Karpas-422 (cell line): Measurements from ENCODE around the gene UBP1. TPM values are rescaled to one million over a fixed set of nuclear protein-coding genes. Genes with fewer than 3 reads are reported as not detected.

Source experiments
- DNase-seq: peaks from one replicate; pipeline ENCODE4 v3.0.0-alpha.2; 2015
- H2AFZ ChIP-seq: fragments of 200-600 bp; sonication (generic); 2 replicates; pipeline ENCODE4 v1.6.1; 2014; ENCODE audit warnings: antibody characterized with exemption, low read length, mixed read lengths
- H3K27ac ChIP-seq: fragments of 200-600 bp; sonication (generic); 2 replicates; pipeline ENCODE4 v1.5.1; 2014; ENCODE audit warnings: mild to moderate bottlenecking, low read length, moderate library complexity
- H3K27me3 ChIP-seq: fragments of 200-600 bp; sonication (generic); 2 replicates; pipeline ENCODE4 v1.6.1; 2014; ENCODE audit warnings: low read length, mixed read lengths
- H3K36me3 ChIP-seq: fragments of 200-600 bp; sonication (generic); 2 replicates; pipeline ENCODE4 v1.6.1; 2014; ENCODE audit warnings: low read length, mixed read lengths; ENCODE audit not compliant: insufficient read depth
- H3K4me1 ChIP-seq: fragments of 200-600 bp; sonication (generic); 2 replicates; pipeline ENCODE4 v1.6.1; 2014; ENCODE audit warnings: mild to moderate bottlenecking, low read length, mixed read lengths
- H3K4me2 ChIP-seq: fragments of 200-600 bp; sonication (generic); 2 replicates; pipeline ENCODE4 v1.6.1; 2014; ENCODE audit warnings: low read length, low read depth, mild to moderate bottlenecking; ENCODE audit not compliant: poor library complexity, severe bottlenecking
- H3K4me3 ChIP-seq: fragments of 200-600 bp; sonication (generic); 2 replicates; pipeline ENCODE4 v1.5.1; 2014; ENCODE audit warnings: mild to moderate bottlenecking, antibody characterized with exemption, low read length, mixed read lengths
- H3K79me2 ChIP-seq: fragments of 200-600 bp; sonication (generic); 2 replicates; pipeline ENCODE4 v1.6.1; 2014; ENCODE audit warnings: mild to moderate bottlenecking, low read length, mixed read lengths
- H3K9ac ChIP-seq: fragments of 200-600 bp; sonication (generic); 2 replicates; pipeline ENCODE4 v1.6.0; 2014; ENCODE audit warnings: low read length
- H3K9me2 ChIP-seq: fragments of 200-600 bp; sonication (generic), shearing (Covaris generic); replicated peaks from 2 replicates; pipeline ENCODE4 v1.6.0; 2014; ENCODE audit warnings: mild to moderate bottlenecking, low read length, moderate library complexity; ENCODE audit not compliant: insufficient read depth
- H3K9me3 ChIP-seq: fragments of 300-700, 200-600 bp; sonication (generic); 2 replicates; pipeline ENCODE4 v1.6.1; 2014; ENCODE audit warnings: low read length, mixed read lengths
- H4K20me1 ChIP-seq: fragments of 200-600 bp; sonication (generic); 2 replicates; pipeline ENCODE4 v1.6.1; 2014; ENCODE audit warnings: mild to moderate bottlenecking, antibody characterized with exemption, low read length, low read depth; ENCODE audit not compliant: insufficient read depth
- total RNA-seq: library from RNA; depleted of rRNA; stranded (reverse); fragments of >200 nt; shearing (Covaris generic); gene quantifications from 2 replicates; pipeline ENCODE4 v1.2.3, GENCODE V29; 2014; ENCODE audit warnings: low replicate concordance

The UBP1 gene
- total RNA-seq, 1 experiment from 2014 or later = 95.7 TPM

DNA sequence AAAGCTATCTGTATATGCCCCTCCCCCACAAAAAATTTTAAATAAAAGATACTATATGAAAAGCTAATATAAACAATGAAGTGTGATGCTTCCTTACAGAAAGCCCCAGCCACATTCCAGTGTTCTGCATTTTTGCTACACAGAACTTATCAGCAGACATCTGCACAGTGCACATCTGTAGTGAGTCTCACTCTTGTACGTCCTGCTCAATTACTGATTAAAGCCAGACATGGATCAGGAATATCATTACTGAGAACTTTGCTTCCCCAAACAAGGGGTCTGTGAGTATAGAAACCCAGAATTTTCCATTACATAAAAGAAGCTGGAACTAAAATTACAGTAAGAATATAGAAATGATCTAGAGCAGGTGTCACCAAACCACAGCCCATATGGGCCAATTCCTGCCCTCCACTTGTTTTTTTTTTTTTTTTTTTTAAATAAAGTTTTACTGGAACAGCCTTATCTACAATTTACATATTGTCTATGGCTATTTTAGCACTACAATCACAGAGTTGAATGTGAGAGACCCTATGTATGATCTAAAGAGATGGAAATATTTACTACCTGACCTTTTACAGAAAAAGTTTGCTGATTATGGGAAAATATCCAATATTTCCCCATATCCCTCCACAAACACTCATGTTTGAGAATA, 45.7 kb downstream of the UBP1 start:
- Histone ChIP-seq H3K4me3 (no peak overlapping the region), H3K9me3 (no peaks in the 10 kb centered on the region), H3K36me3 (peaks cover 87% of the 10 kb centered on the region), H2AFZ (no peak overlapping the region), H4K20me1 (peaks cover 10% of the 10 kb centered on the region), H3K27ac (no peak overlapping the region), H3K4me2 (no peak overlapping the region), H3K79me2 (peaks cover 12% of the 10 kb centered on the region), H3K9ac (no peak overlapping the region), H3K27me3 (no peaks in the 10 kb centered on the region), H3K4me1 (no peaks in the 10 kb centered on the region; the same call in none of the 2 replicates), H3K9me2 (no peaks in the 10 kb centered on the region)
- DNase-seq = no peak

DNA sequence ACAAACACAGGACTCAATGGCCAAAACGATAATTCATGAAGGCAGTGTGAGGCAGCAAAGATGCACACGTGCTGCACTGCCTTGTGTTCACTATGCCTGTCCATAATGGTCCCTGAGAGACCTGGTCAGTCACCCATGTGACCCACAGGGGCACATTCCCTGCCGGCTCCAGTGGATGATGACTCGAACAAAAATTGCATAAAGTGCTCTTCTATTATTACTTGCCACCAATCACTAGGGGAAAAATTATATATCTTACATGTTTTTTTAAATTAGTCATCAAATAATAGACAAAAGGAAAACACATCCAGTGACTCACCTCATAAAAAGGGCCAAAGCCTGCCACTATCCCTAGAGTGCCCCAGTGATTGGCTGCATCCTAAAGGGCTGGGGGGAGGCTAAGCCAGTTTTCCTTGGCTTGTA, 47.5 kb downstream of the UBP1 start:
- peaks cover 85% of the 10 kb centered on the region for H3K36me3 ChIP-seq
- H4K20me1 ChIP-seq = peaks cover 10% of the 10 kb centered on the region
- no peaks in the 10 kb centered on the region; the same call in 1 of the 2 replicates for H3K4me1 ChIP-seq
- no peak overlapping the region for H3K9ac ChIP-seq
- H3K27me3 ChIP-seq = no peaks in the 10 kb centered on the region
- DNase-seq = no peak
- no peak overlapping the region for H3K4me3 ChIP-seq
- H3K79me2 ChIP-seq = peaks cover 6% of the 10 kb centered on the region
- H3K9me2 ChIP-seq = no peaks in the 10 kb centered on the region
- no peak overlapping the region for H2AFZ ChIP-seq
- H3K4me2 ChIP-seq = no peak overlapping the region
- no peak overlapping the region for H3K27ac ChIP-seq
- H3K9me3 ChIP-seq = no peaks in the 10 kb centered on the region

DNA sequence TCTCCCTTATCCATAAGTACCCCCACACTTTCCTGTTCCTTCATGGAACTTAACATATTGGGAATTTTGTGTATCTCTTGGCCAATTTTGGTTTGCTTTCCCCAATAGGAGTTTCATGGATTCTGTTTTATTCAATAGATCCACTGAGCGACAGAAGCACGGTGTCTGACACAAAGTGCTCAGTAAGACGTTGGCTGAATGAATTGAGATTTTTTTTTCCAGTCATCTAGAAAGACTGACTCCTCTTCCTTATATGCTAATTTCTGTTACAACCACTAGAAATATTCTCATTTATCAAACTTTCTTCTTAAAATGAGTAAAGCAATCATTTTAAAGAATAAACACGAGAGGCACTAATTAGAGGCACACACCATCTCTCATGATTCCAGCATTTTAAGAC, 48.1 kb downstream of the UBP1 start:
- H3K9me3 ChIP-seq = no peaks in the 10 kb centered on the region
- no peak overlapping the region for H3K4me2 ChIP-seq
- no peak for DNase-seq
- H2AFZ ChIP-seq = no peak overlapping the region
- peaks cover 10% of the 10 kb centered on the region for H4K20me1 ChIP-seq
- H3K4me1 ChIP-seq = no peaks in the 10 kb centered on the region; the same call in 1 of the 2 replicates
- no peak overlapping the region for H3K4me3 ChIP-seq
- no peak overlapping the region for H3K9ac ChIP-seq
- no peaks in the 10 kb centered on the region for H3K27me3 ChIP-seq
- peaks cover 79% of the 10 kb centered on the region for H3K36me3 ChIP-seq
- H3K9me2 ChIP-seq = no peaks in the 10 kb centered on the region
- no peak overlapping the region for H3K27ac ChIP-seq
- H3K79me2 ChIP-seq = peaks cover 6% of the 10 kb centered on the region

DNA sequence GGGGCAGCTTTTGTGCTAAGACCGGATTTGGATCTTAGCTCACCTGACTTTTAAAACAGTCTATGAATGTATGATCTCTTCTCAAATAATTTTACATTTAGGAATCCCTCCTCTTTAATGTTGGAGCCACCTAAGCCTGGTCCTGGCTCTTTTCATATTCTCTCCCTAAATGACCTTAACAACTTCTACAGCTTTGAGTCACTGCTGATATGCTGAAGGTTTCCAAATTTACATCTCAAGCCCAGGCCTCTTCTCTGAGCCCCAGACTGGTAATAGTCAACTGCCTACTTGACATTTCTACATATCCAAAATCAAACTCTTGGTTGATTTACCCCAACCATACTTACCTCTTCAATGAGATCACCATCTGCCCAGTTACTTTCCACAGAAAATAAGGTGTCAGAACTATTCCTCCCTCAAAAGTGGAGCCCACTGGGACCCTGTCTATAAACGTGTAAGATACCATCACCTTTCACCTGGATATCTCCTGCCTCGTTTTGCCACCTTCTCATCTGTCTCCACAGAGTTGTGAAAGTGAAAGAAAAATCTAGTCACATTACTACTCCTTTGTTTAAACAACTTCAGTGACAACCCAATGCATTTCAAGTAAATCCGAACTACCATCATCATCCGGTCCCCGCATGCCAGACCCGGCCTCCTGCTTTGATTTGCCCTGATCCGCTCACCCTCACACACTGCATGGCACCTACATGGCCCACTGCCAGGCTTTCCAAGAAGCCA, 48.8 kb downstream of the UBP1 start:
- Histone ChIP-seq H3K4me1 (no peaks in the 10 kb centered on the region; the same call in 1 of the 2 replicates), H4K20me1 (peaks cover 10% of the 10 kb centered on the region), H3K9me3 (no peaks in the 10 kb centered on the region), H3K9ac (no peak overlapping the region), H2AFZ (no peak overlapping the region), H3K4me3 (no peak overlapping the region), H3K79me2 (peaks cover 3% of the 10 kb centered on the region; the same call in 1 of the 2 replicates), H3K4me2 (no peak overlapping the region), H3K9me2 (no peaks in the 10 kb centered on the region), H3K27ac (no peak overlapping the region), H3K27me3 (no peaks in the 10 kb centered on the region), H3K36me3 (peaks cover 79% of the 10 kb centered on the region)
- DNase-seq = no peak

DNA sequence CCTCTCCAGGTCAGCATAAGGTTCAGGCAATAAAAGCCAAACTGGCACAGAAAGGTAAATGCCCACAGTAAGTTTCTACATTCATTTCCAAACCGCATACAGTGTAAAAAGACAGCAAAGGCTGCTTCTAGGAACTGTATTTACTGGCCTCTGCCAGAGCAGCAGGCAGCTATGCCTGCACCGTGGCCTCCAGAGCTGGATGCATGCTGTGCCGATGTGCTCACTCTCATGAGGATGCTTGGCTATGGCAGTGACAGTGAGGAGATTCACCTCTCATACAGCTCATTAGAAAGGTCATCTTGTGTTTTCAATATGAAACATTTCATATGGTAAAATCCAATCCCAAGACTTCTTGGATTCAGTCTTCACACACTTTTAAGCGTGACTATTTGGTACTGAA, 50.3 kb downstream of the UBP1 start:
- Histone ChIP-seq H3K36me3 (peaks cover 82% of the 10 kb centered on the region), H3K79me2 (peaks cover 3% of the 10 kb centered on the region; the same call in 1 of the 2 replicates), H3K4me1 (no peaks in the 10 kb centered on the region; the same call in 1 of the 2 replicates), H3K9me2 (no peaks in the 10 kb centered on the region), H3K4me3 (no peak overlapping the region), H4K20me1 (peaks cover 10% of the 10 kb centered on the region), H3K4me2 (no peak overlapping the region), H3K9ac (no peak overlapping the region), H3K9me3 (no peaks in the 10 kb centered on the region), H3K27ac (no peak overlapping the region), H3K27me3 (no peaks in the 10 kb centered on the region), H2AFZ (no peak overlapping the region)
- no peak for DNase-seq

DNA sequence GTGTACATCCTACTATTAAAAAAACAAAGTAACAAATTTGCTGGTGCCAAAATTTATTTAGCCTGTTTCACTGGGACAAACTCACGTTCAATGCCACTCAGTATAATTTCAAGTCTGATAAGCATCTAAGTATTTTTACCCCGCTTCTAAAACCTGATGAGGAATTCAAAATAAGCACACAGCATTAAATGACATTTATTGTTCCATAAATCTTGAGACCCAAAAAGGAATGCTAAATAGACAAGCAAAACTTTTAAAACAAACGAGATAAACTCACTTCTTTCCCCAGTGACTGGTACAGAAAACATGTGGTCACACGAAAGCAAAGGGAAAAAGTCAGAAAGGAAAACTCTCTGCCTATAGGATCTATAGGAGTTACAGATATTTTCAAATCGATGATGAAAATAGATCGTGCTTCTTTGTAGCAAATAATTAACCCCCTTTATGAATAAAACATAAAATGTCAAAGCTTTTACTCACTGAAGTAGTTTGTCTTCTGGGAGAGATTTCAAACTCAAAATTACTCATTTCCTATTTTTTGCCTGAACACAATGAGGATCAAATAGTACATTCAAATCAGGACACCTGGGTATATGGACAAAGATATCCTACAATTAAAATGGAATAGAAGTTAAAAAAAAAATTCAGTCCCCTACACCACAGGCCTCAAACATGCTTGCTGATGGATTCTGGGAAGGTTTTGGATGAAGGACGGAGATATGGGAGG, 51.7 kb downstream of the UBP1 start:
- no peak for DNase-seq
- Histone ChIP-seq H3K36me3 (peaks cover 72% of the 10 kb centered on the region), H3K27ac (no peak overlapping the region), H3K9me2 (no peaks in the 10 kb centered on the region), H4K20me1 (peaks cover 10% of the 10 kb centered on the region), H3K4me2 (no peak overlapping the region), H3K27me3 (no peaks in the 10 kb centered on the region), H3K9me3 (no peaks in the 10 kb centered on the region), H3K9ac (no peak overlapping the region), H2AFZ (no peak overlapping the region), H3K4me1 (no peaks in the 10 kb centered on the region; the same call in 1 of the 2 replicates), H3K4me3 (no peak overlapping the region), H3K79me2 (no peaks in the 10 kb centered on the region)

DNA sequence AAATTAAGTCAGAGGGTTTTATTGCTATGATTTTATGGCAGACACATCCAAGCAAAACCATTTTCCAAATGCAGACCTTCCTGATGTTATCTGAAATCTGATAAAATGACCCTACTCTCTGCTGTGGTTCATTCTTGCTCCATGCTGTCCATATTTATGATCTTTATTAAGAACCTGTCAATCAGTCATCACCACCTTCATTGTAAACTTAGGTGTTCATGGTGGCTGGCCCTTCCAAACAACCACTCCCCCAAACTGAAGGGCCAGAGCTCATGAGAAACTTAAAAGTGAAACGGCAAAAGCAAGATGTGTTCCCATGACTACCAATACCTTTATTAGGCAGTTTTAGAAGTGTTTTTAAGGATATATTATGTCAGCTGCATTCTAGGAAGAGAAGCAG, 53.6 kb downstream of the UBP1 start:
- H3K4me2 ChIP-seq = no peak overlapping the region
- H3K9ac ChIP-seq = no peak overlapping the region
- H3K27ac ChIP-seq = no peak overlapping the region
- no peak overlapping the region for H3K4me3 ChIP-seq
- H3K9me2 ChIP-seq = no peaks in the 10 kb centered on the region
- no peaks in the 10 kb centered on the region for H3K79me2 ChIP-seq
- H4K20me1 ChIP-seq = peaks cover 10% of the 10 kb centered on the region
- no peaks in the 10 kb centered on the region; the same call in 1 of the 2 replicates for H3K4me1 ChIP-seq
- no peaks in the 10 kb centered on the region for H3K9me3 ChIP-seq
- no peak for DNase-seq
- no peaks in the 10 kb centered on the region for H3K27me3 ChIP-seq
- no peak overlapping the region for H2AFZ ChIP-seq
- peaks cover 53% of the 10 kb centered on the region for H3K36me3 ChIP-seq

DNA sequence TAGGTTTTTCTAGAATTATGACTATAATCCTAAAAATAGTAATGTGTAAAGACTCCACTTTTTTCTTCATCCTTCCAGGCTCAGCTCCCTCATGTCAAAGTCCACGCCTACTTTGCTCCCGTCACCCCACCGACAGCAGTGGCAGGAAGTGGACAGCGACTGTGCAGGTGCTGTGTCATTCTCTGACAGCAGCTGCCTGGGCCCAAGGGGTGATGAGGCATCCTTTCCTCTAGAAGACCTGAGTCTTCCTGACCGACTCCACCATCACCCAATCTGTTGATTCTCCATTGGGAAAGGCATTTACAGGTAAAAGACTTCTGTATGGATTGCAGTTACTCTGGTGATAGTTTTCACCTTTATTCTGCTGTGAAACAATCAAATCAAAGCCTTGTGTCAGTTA, 54.8 kb downstream of the UBP1 start:
- Histone ChIP-seq H4K20me1 (peaks cover 6% of the 10 kb centered on the region), H3K27ac (no peak overlapping the region), H3K9ac (no peak overlapping the region), H3K4me1 (no peaks in the 10 kb centered on the region; the same call in 1 of the 2 replicates), H3K9me3 (no peaks in the 10 kb centered on the region), H3K9me2 (no peaks in the 10 kb centered on the region), H3K4me3 (no peak overlapping the region), H3K4me2 (no peak overlapping the region), H2AFZ (no peak overlapping the region), H3K79me2 (no peaks in the 10 kb centered on the region), H3K27me3 (no peaks in the 10 kb centered on the region), H3K36me3 (peaks cover 42% of the 10 kb centered on the region)
- no peak for DNase-seq
